ENCODE data around the gene LONP1. TPM values are rescaled to one million over a fixed set of nuclear protein-coding genes. Genes with fewer than 3 reads are reported as not detected.

The LONP1 gene
- total and polyA plus RNA-seq, 2 of the 8 experiments (the other 6 are each of a cell fraction or from before 2014, with no cell fraction given): 98.1 to 117 TPM

DNA sequence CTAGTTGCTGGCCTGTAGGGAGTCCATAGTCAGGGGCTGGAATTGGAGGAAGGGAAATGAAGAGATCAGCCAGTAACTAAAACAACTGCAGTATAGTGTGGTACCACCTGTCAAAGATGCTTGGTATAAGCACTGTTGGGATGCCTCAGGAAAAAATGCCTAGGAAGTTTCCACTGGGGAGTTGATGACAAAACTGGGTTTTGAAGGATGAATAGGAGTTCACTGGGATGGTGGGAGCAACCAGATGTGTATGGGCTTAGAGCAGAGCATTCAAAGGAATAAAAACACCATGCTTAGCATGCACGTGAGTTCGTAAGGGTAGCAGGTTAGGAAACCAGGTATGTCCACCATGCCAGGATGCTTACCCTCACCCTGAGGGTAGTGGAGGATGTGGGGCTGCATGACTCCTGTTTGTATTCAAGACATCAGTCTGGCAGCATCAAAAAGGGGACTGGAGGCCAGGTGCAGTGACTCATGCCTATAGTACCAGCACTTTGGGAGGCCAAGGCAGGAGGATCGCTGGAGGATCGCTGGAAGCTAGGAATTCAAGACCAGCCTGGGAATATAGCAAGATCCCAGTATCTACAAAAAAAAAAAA is 7.6 kb upstream of the LONP1 start:
- Histone ChIP-seq H3K27me3 (replicated peaks in 1 of 4; ENCODE audit: control insufficient read depth in 3 of 4, extremely low read depth in 1 of 4, insufficient read depth in 3 of 4, low read length in 3 of 4) (no peaks in the 10 kb centered on the region), H3K4ac (replicated peaks; ENCODE audit: insufficient read length, low read depth, low read length) (no peak overlapping the region), H2AK5ac (ENCODE audit: low read depth, low read length) (no peak overlapping the region), H3K4me3 (ENCODE audit: extremely low read depth in 1 of 4, insufficient read depth in 2 of 4, low read depth in 3 of 4, low read length in 4 of 4) (no peak overlapping the region), H3K23ac (ENCODE audit: insufficient read length) (no peak overlapping the region), H3K18ac (ENCODE audit: extremely low read depth, low read length) (no peak overlapping the region), H2BK15ac (ENCODE audit: low read length) (no peak overlapping the region), H2BK5ac (ENCODE audit: low read depth, low read length) (no peak overlapping the region), H3K4me1 (replicated peaks in 1 of 4; ENCODE audit: control insufficient read depth in 3 of 4, insufficient read depth in 4 of 4, low read length in 3 of 4) (no peaks in the 10 kb centered on the region), H3K36me3 (ENCODE audit: control insufficient read depth in 2 of 4, insufficient read depth in 4 of 4, low read length in 3 of 4) (no peaks in the 10 kb centered on the region), H3K27ac (ENCODE audit: low read depth, low read length) (no peak overlapping the region), H3K9ac (replicated peaks in 1 of 4; ENCODE audit: extremely low read depth in 1 of 4, low read depth in 3 of 4, low read length in 3 of 4) (no peak overlapping the region), H4K5ac (ENCODE audit: insufficient read length, low read depth, low read length) (no peak overlapping the region), H4K20me1 (replicated peaks in 1 of 2; ENCODE audit: control insufficient read depth in 1 of 2, insufficient read depth in 2 of 2, low read length in 2 of 2) (no peaks in the 10 kb centered on the region), H3K56ac (replicated peaks; ENCODE audit: insufficient read length, low read depth, low read length) (no peak overlapping the region), H2BK20ac (ENCODE audit: low read length) (no peak overlapping the region), H2BK12ac (ENCODE audit: low read depth, low read length) (no peak overlapping the region), H3K23me2 (ENCODE audit: low read depth, low read length) (no peaks in the 10 kb centered on the region), H4K8ac (ENCODE audit: extremely low read depth, insufficient read depth, low read length) (no peak overlapping the region), H3K4me2 (ENCODE audit: insufficient read depth in 1 of 2, low read depth in 2 of 2, low read length in 2 of 2) (no peak overlapping the region), H2BK120ac (replicated peaks; ENCODE audit: low read depth, low read length) (no peak overlapping the region), H3K79me2 (ENCODE audit: control insufficient read depth in 1 of 2, insufficient read depth in 2 of 2, low read length in 2 of 2) (no peaks in the 10 kb centered on the region), H3K14ac (ENCODE audit: insufficient read length) (no peak overlapping the region), H3K9me3 (ENCODE audit: insufficient read depth in 2 of 2, low read depth in 1 of 2, low read length in 1 of 2) (no peaks in the 10 kb centered on the region), H2AFZ (ENCODE audit: low read length) (no peak overlapping the region), H4K91ac (replicated peaks; ENCODE audit: insufficient read length, low read length) (no peak overlapping the region), H3K79me1 (ENCODE audit: low read depth, low read length) (no peaks in the 10 kb centered on the region)
- POLR2A ChIA-PET (ENCODE audit: partially characterized antibody): interaction anchor here (0.9 kb wide), 1 partner anchor 7 kb away, joined by 3 read pairs; the partner anchor contains the start of genes CATSPERD and LONP1
- FAIRE-seq (no peak), DNase-seq (ENCODE audit: low read depth in 1 of 2, low spot score in 2 of 2) (no peak)
- 90% methylated on average over 4 of the region's 4 CpGs; no CpG with 5 or more reads in 1 of the 2 experiments for WGBS, 2 experiments (ENCODE audit: extremely low coverage in 1 of 2, insufficient coverage in 1 of 2, insufficient read length in 1 of 2, insufficient replicate concordance in 2 of 2, low coverage in 1 of 2, low lambda C conversion rate in 2 of 2, missing lambda C conversion rate in 1 of 2)
- TF ChIP-seq HDAC2 (IDR thresholded peaks at IDR 0.05; ENCODE audit: borderline replicate concordance in 1 of 2, low read depth in 2 of 2, low read length in 2 of 2): no peak
- no peak for TF ChIP-seq CBX5 (IDR thresholded peaks at IDR 0.05; ENCODE audit: low read depth, low read length)
- TF ChIP-seq MAFK (IDR thresholded peaks at IDR 0.05; ENCODE audit: low read depth, low read length): no peak
- no peak for TF ChIP-seq GTF2F1 (IDR thresholded peaks at IDR 0.05; ENCODE audit: borderline replicate concordance, low read depth, low read length)
- no peak for TF ChIP-seq RBBP5 (IDR thresholded peaks at IDR 0.05; ENCODE audit: borderline replicate concordance, low read depth, low read length)
- no peak for TF ChIP-seq SUZ12 (IDR thresholded peaks at IDR 0.05; ENCODE audit: low read length)
- TF ChIP-seq SAP30 (IDR thresholded peaks at IDR 0.05; ENCODE audit: insufficient read depth, insufficient replicate concordance, low read length): no peak
- CTCF ChIA-PET (ENCODE audit: partially characterized antibody): no interaction called here

Data from H1 (cell line).